ENCODE measurements around the gene CXCR5. TPM values are rescaled to one million over a fixed set of nuclear protein-coding genes. Genes with fewer than 3 reads are reported as not detected.

Gene CXCR5
- total and polyA plus RNA-seq, 10 of the 15 experiments (the other 5 are each of a cell fraction or from before 2014, with no cell fraction given), result 0.03 to 0.63 (median 0.25) TPM

DNA sequence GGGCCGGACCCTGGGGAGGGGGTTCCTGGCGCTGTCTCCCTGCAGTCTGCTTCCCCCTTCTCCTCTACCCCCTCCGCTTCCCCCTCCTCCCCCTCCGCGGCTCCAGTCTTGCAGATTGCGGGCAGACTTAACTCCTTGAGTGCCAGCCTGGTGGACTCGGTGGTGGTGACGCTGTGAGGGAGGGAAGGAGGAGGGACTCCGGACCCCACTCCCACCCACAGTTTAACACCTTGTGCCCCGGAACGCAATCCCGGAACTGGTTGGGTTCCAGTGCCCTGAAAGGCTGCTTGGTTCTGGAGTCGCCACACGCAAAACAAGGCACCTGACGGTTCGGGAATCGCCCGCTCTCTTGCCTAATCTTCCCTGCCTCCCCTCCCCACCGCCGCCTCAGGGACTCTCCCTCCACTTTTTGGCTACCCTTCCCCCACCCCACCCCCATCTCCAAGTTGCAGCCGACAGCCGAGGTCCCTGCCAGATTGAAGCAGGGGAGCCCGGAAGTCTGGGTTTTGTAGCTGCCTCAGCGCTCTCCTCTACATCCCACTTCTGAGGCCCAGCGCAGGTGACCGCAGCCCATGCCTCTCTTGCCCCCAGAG is 45.9 kb downstream of the CXCR5 start:
- H3K79me2 ChIP-seq (ENCODE audit: control insufficient read depth, insufficient read depth, low read length), result peaks cover 7% of the 10 kb centered on the region
- FAIRE-seq (no peak), DNase-seq (ENCODE audit: low read depth, low spot score) (no peak), ATAC-seq (peak; percentile 1)
- H3K9ac ChIP-seq (ENCODE audit: control insufficient read depth, insufficient read depth, low read length), result peak overlapping the region; percentile 42
- ChIA-PET POLR2A (interaction anchor here (0.6 to 4.0 kb wide), 10 partner anchors 13 to 653 kb away, joined by 3 to 35 read pairs (median 5); partner anchors contain the start of gene ARCN1), SMC1A (ENCODE audit: uncharacterized antibody, unreplicated experiment) (interaction anchor here (1.0 to 12.9 kb wide), 9 partner anchors 17 to 239 kb away, joined by 3 to 185 read pairs (median 7); partner anchors contain the start of genes CXCR5 and UPK2), CTCF (interaction anchor here (0.7 to 11.6 kb wide), 16 partner anchors 10 to 241 kb away, joined by 3 to 330 read pairs (median 5); partner anchors contain the start of genes CXCR5, DPAGT1 and UPK2), RAD21 (ENCODE audit: unreplicated experiment) (interaction anchor here (0.7 to 8.8 kb wide), 10 partner anchors 17 to 270 kb away, joined by 3 to 169 read pairs (median 6); partner anchors contain the start of genes CXCR5 and UPK2)
- WGBS (ENCODE audit: insufficient coverage, insufficient replicate concordance, low lambda C conversion rate, missing lambda C conversion rate), result 7% methylated on average over 13 of the region's 26 CpGs
- H3K27ac ChIP-seq (ENCODE audit: control insufficient read depth, insufficient read depth), result peak overlapping the region; percentile 50; the same call in 1 of the 2 replicates
- no peaks in the 10 kb centered on the region for H3K36me3 ChIP-seq (ENCODE audit: control insufficient read depth in 2 of 2, insufficient read depth in 2 of 2, low read length in 1 of 2)
- in situ Hi-C loops (cut with MboI), result no loop called here
- no peaks in the 10 kb centered on the region for H3K27me3 ChIP-seq (replicated peaks in 1 of 2; ENCODE audit: control insufficient read depth in 2 of 2, insufficient read depth in 2 of 2, low read length in 1 of 2)
- intact Hi-C loops (cut with micrococcal nuclease; ENCODE audit: unreplicated experiment), result loop anchor here (1.0 to 5.0 kb wide), 7 partner anchors 22 to 393 kb away; partner anchors contain the start of genes DDX6, DPAGT1 and UPK2
- no TSS peak for BruUV-seq (replicated peaks)
- peak overlapping the region; percentile 99 for H3K4me2 ChIP-seq (ENCODE audit: control insufficient read depth, insufficient read depth)
- peak overlapping the region; percentile 97 for H3K4me3 ChIP-seq
- no peaks in the 10 kb centered on the region for H4K20me1 ChIP-seq (ENCODE audit: control insufficient read depth, insufficient read depth)
- peaks cover 30% of the 10 kb centered on the region for H3K4me1 ChIP-seq (ENCODE audit: control insufficient read depth, insufficient read depth, low read length)
- H2AFZ ChIP-seq (ENCODE audit: control insufficient read depth, low read depth, low read length), result peak overlapping the region; percentile 73
- no peaks in the 10 kb centered on the region for H3K9me3 ChIP-seq (replicated peaks; ENCODE audit: control insufficient read depth, insufficient read depth, low read length)
- TF ChIP-seq JUND (IDR thresholded peaks at IDR 0.05; ENCODE audit: low read depth, low read length), result no peak
- no peak for TF ChIP-seq RFX5 (IDR thresholded peaks at IDR 0.05; ENCODE audit: low read depth, low read length)
- TF ChIP-seq TBL1XR1 (IDR thresholded peaks at IDR 0.05; ENCODE audit: low read depth, low read length), result no peak
- TF ChIP-seq ZNF207 (IDR thresholded peaks at IDR 0.05; ENCODE audit: borderline replicate concordance), result no peak
- 0 out of 2 replicates have a peak, but pooled peaks have one; percentile 2 for TF ChIP-seq IKZF1 (conservative IDR thresholded peaks at IDR 0.05)
- TF ChIP-seq, protein P1, sequence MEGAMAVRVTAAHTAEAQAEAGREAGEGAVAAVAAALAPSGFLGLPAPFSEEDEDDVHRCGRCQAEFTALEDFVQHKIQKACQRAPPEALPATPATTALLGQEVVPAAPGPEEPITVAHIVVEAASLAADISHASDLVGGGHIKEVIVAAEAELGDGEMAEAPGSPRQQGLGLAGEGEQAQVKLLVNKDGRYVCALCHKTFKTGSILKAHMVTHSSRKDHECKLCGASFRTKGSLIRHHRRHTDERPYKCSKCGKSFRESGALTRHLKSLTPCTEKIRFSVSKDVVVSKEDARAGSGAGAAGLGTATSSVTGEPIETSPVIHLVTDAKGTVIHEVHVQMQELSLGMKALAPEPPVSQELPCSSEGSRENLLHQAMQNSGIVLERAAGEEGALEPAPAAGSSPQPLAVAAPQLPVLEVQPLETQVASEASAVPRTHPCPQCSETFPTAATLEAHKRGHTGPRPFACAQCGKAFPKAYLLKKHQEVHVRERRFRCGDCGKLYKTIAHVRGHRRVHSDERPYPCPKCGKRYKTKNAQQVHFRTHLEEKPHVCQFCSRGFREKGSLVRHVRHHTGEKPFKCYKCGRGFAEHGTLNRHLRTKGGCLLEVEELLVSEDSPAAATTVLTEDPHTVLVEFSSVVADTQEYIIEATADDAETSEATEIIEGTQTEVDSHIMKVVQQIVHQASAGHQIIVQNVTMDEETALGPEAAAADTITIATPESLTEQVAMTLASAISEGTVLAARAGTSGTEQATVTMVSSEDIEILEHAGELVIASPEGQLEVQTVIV (IDR thresholded peaks at IDR 0.05; ENCODE audit: borderline replicate concordance, partially characterized antibody), result no peak
- TF ChIP-seq MEF2B (IDR thresholded peaks at IDR 0.05; ENCODE audit: partially characterized antibody, poor library complexity, severe bottlenecking), result no peak
- no peak for TF ChIP-seq ZNF592 (IDR thresholded peaks at IDR 0.05)
- peak; percentile 18; the same call in 1 of the 2 replicates for TF ChIP-seq DPF2 (IDR thresholded peaks at IDR 0.05)
- TF ChIP-seq NBN (IDR thresholded peaks at IDR 0.05), result peak; percentile 32; the same call in 1 of the 2 replicates
- TF ChIP-seq, protein P2, sequence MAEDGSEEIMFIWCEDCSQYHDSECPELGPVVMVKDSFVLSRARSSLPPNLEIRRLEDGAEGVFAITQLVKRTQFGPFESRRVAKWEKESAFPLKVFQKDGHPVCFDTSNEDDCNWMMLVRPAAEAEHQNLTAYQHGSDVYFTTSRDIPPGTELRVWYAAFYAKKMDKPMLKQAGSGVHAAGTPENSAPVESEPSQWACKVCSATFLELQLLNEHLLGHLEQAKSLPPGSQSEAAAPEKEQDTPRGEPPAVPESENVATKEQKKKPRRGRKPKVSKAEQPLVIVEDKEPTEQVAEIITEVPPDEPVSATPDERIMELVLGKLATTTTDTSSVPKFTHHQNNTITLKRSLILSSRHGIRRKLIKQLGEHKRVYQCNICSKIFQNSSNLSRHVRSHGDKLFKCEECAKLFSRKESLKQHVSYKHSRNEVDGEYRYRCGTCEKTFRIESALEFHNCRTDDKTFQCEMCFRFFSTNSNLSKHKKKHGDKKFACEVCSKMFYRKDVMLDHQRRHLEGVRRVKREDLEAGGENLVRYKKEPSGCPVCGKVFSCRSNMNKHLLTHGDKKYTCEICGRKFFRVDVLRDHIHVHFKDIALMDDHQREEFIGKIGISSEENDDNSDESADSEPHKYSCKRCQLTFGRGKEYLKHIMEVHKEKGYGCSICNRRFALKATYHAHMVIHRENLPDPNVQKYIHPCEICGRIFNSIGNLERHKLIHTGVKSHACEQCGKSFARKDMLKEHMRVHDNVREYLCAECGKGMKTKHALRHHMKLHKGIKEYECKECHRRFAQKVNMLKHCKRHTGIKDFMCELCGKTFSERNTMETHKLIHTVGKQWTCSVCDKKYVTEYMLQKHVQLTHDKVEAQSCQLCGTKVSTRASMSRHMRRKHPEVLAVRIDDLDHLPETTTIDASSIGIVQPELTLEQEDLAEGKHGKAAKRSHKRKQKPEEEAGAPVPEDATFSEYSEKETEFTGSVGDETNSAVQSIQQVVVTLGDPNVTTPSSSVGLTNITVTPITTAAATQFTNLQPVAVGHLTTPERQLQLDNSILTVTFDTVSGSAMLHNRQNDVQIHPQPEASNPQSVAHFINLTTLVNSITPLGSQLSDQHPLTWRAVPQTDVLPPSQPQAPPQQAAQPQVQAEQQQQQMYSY (CRISPR knock-in tag; IDR thresholded peaks at IDR 0.05), result no peak
- 0 out of 2 replicates have a peak, but pooled peaks have one; percentile 11 for TF ChIP-seq HDGF (IDR thresholded peaks at IDR 0.05)
- no peak for TF ChIP-seq YY1 (IDR thresholded peaks at IDR 0.05; ENCODE audit: low read depth, low read length)
